B cell (primary cell): ENCODE measurements around the gene CYP2F1. TPM values are rescaled to one million over a fixed set of nuclear protein-coding genes. Genes with fewer than 3 reads are reported as not detected.
"Not testable (repeated sequence)": the region's sequence is repeated elsewhere in the genome, so short reads cannot be mapped to it uniquely, and the experiment has no call there.

Experiments
- ATAC-seq: fragments of 200-7000 bp; cut with Tn5 transposase; one replicate; pipeline ENCODE4 v1.10.0; 2021; ENCODE audit warnings: low read depth, mild to moderate bottlenecking, moderate number of reproducible peaks, moderate library complexity
- CTCF ChIA-PET: fragments of 350-600 bp; sonication (Branson Sonifier 250); formaldehyde crosslinking; loops from one replicate; lab custom pipeline; 2021; ENCODE audit warnings: antibody characterized with exemption, inconsistent platforms; lab: Charles Lee
- POLR2A ChIA-PET: fragments of 350-600 bp; sonication (Branson Sonifier 250); formaldehyde crosslinking; loops from one replicate; lab custom pipeline; 2021; ENCODE audit warnings: antibody characterized with exemption; lab: Charles Lee
- DNase-seq: peaks from one replicate; pipeline ENCODE4 v3.0.0; 2013
- H2AFZ ChIP-seq: 2 replicates; pipeline ENCODE4 v1.6.1; 2012; ENCODE audit warnings: mild to moderate bottlenecking, low read depth, low read length; ENCODE audit not compliant: insufficient read depth, poor library complexity, severe bottlenecking
- H3K27ac ChIP-seq, 2 donors: 1 replicate in 1 of 2; 2 replicates in 1 of 2; pipeline ENCODE4 v1.5.1; 2012 to 2013; ENCODE audit warnings: low read length in 2 of 2, mild to moderate bottlenecking in 2 of 2, moderate library complexity in 1 of 2
- H3K27me3 ChIP-seq, 4 experiments: fragments of 200-600 bp in 1 of 4; sonication (generic) in 1 of 4; replicated peaks in 1 of 4; 1 replicate in 2 of 4; 2 replicates in 2 of 4; pipeline versions ENCODE4 v1.6.1 to v1.7.0; 2013 to 2016; ENCODE audit warnings: low read length in 3 of 4, mild to moderate bottlenecking in 2 of 4, mixed read lengths in 1 of 4, moderate library complexity in 1 of 4; ENCODE audit not compliant: insufficient read depth in 4 of 4, control insufficient read depth in 3 of 4; ENCODE audit errors: control extremely low read depth in 1 of 4
- H3K36me3 ChIP-seq, 2 experiments: replicated peaks in 1 of 2; 1 replicate in 1 of 2; 2 replicates in 1 of 2; pipeline versions ENCODE4 v1.6.1 to v1.7.1; 2013; ENCODE audit warnings: low read length in 1 of 2; ENCODE audit not compliant: insufficient read depth in 2 of 2, control insufficient read depth in 1 of 2; ENCODE audit errors: control extremely low read depth in 1 of 2, extremely low read depth in 1 of 2
- H3K4me1 ChIP-seq, 2 donors: fragments of 200-600 bp in 1 of 2; sonication (generic) in 1 of 2; 1 replicate in 1 of 2; 2 replicates in 1 of 2; pipeline versions ENCODE4 v1.5.1 to v1.6.1; 2013 to 2017; ENCODE audit warnings: low read length in 2 of 2; ENCODE audit not compliant: control insufficient read depth in 2 of 2, insufficient read depth in 2 of 2
- H3K4me2 ChIP-seq: replicated peaks from 2 replicates; pipeline ENCODE3; 2012; ENCODE audit warnings: mild to moderate bottlenecking, low read depth, low read length; ENCODE audit not compliant: poor library complexity, severe bottlenecking
- H3K4me3 ChIP-seq, 5 experiments: fragments of 200-600 bp in 1 of 5; sonication (generic) in 1 of 5; 1 replicate in 3 of 5; 2 replicates in 2 of 5; pipeline versions ENCODE4 v1.5.1 to v1.7.0; 2011 to 2016; ENCODE audit warnings: low read length in 4 of 5, mild to moderate bottlenecking in 4 of 5, low read depth in 2 of 5, control low read depth in 1 of 5, moderate library complexity in 1 of 5; ENCODE audit not compliant: insufficient read depth in 1 of 5; ENCODE audit errors: control extremely low read depth in 1 of 5, extremely low read depth in 1 of 5
- H3K79me2 ChIP-seq: fragments of 200-600 bp; sonication (generic); one replicate; pipeline ENCODE4 v1.6.0; 2016; ENCODE audit warnings: low read length; ENCODE audit not compliant: control insufficient read depth, insufficient read depth
- H3K9ac ChIP-seq: fragments of 200-600 bp; sonication (generic); 2 replicates; pipeline ENCODE4 v1.6.1; 2017; ENCODE audit warnings: mild to moderate bottlenecking, low read length, moderate library complexity
- H3K9me3 ChIP-seq, 3 donors: one replicate each; pipeline versions ENCODE4 v1.6.1 to v1.7.1; 2013; ENCODE audit warnings: low read length in 2 of 3; ENCODE audit not compliant: control insufficient read depth in 2 of 3, insufficient read depth in 1 of 3; ENCODE audit errors: control extremely low read depth in 1 of 3
- H4K20me1 ChIP-seq: 2 replicates; pipeline ENCODE4 v1.6.0; 2012; ENCODE audit warnings: mild to moderate bottlenecking, low read length; ENCODE audit not compliant: insufficient read depth, control insufficient read depth, poor library complexity, severe bottlenecking
- H3K27ac Mint-ChIP-seq: one replicate; pipeline ENCODE4 v1.8.0; 2021; ENCODE audit warnings: mixed read lengths
- H3K27me3 Mint-ChIP-seq: one replicate; pipeline ENCODE4 v1.8.0; 2021; ENCODE audit warnings: mixed read lengths
- H3K4me1 Mint-ChIP-seq: one replicate; pipeline ENCODE4 v1.8.0; 2021; ENCODE audit warnings: mixed read lengths
- H3K4me3 Mint-ChIP-seq: one replicate; pipeline ENCODE4 v1.8.0; 2021; ENCODE audit warnings: mixed read lengths
- H3K9me3 Mint-ChIP-seq: one replicate; pipeline ENCODE4 v1.8.0; 2022; ENCODE audit warnings: mixed read lengths; ENCODE audit not compliant: insufficient read depth
- CTCF ChIP-seq: fragments of 200-600 bp; IDR thresholded peaks from one replicate; pipeline ENCODE4 v1.8.0; 2022; ENCODE audit warnings: antibody characterized with exemption, mild to moderate bottlenecking
- EZH2 ChIP-seq: IDR thresholded peaks from 2 replicates; pipeline ENCODE4 v1.6.1; 2012; ENCODE audit warnings: borderline replicate concordance, low read depth, mild to moderate bottlenecking, moderate library complexity, low read length; ENCODE audit not compliant: insufficient read depth, poor library complexity, severe bottlenecking
- WGBS: methylation state at CpG from one replicate; pipeline ENCODE4 v1.1.5; 2013; ENCODE audit warnings: missing lambda C conversion rate; ENCODE audit not compliant: insufficient coverage; 5-methylcytosine and 5-hydroxymethylcytosine counted together
- intact Hi-C: fragments of 100-400 bp; cut with micrococcal nuclease; formaldehyde crosslinking; loops from one replicate; pipeline ENCODE4 v1.10.0; 2022
- polyA plus RNA-seq: library from polyadenylated mRNA; depleted of rRNA; stranded (reverse); fragments of >200 nt; gene quantifications from 2 replicates; pipeline ENCODE4 v1.2.3, GENCODE V29; 2012
- total RNA-seq, 2 donors: library from RNA; stranded (reverse); fragments of 120-200 nt in 1 of 2; gene quantifications; 1 replicate in 1 of 2; 2 replicates in 1 of 2; pipeline versions ENCODE4 v1.2.3 to v1.2.4, GENCODE V29; 2013 to 2022

Gene CYP2F1
- total and polyA plus RNA-seq, 2 donors (not counting 1 experiment from before 2014, with no cell fraction given) = 0.04 TPM; not detected in 1

GRCh38 chr19:41123716-41124294 is 9.6 kb downstream of the CYP2F1 start:
- no peaks in the 10 kb centered on the region for H3K36me3 ChIP-seq
- peaks cover 0 to 5% (median 0%) of the 10 kb centered on the region in 3 donors for H3K9me3 ChIP-seq
- intact Hi-C loops = no loop called here
- CTCF ChIA-PET = interaction anchor here (0.7 to 1.0 kb wide), 2 partner anchors 20 to 445 kb away, joined by 3 read pairs; no protein-coding TSS in a partner anchor
- no peak overlapping the region for H3K4me2 ChIP-seq
- H3K27me3 ChIP-seq = peaks cover 0 to 3% (median 0%) of the 10 kb centered on the region in 4 experiments
- TF ChIP-seq CTCF = no peak
- no peak for TF ChIP-seq EZH2
- H3K27ac Mint-ChIP-seq = no peak overlapping the region
- H4K20me1 ChIP-seq = no peaks in the 10 kb centered on the region
- peaks cover 20% of the 10 kb centered on the region for H3K4me1 Mint-ChIP-seq
- no peak overlapping the region for H3K27ac ChIP-seq
- WGBS = 94% methylated on average over 8 of the region's 11 CpGs
- H3K9ac ChIP-seq = no peak overlapping the region
- H3K27me3 Mint-ChIP-seq = peaks cover 13% of the 10 kb centered on the region
- H3K79me2 ChIP-seq = no peaks in the 10 kb centered on the region
- H2AFZ ChIP-seq = no peak overlapping the region
- H3K4me3 ChIP-seq = no peak overlapping the region
- H3K4me1 ChIP-seq = peaks cover 6 to 16% of the 10 kb centered on the region in 2 donors
- ATAC-seq (no peak), DNase-seq (no peak)
- POLR2A ChIA-PET = no interaction called here
- H3K9me3 Mint-ChIP-seq = no peaks in the 10 kb centered on the region
- no peak overlapping the region for H3K4me3 Mint-ChIP-seq

GRCh38 chr19:41126765-41127203 is 12.6 kb downstream of the CYP2F1 start:
- not testable (repeated sequence) for H3K27ac Mint-ChIP-seq, H3K27me3 ChIP-seq, H3K4me2 ChIP-seq, H3K4me3 Mint-ChIP-seq, H2AFZ ChIP-seq, H3K9ac ChIP-seq, H3K9me3 ChIP-seq, H3K4me1 ChIP-seq, H3K36me3 ChIP-seq, H4K20me1 ChIP-seq, H3K27ac ChIP-seq, H3K4me3 ChIP-seq, H3K9me3 Mint-ChIP-seq, H3K79me2 ChIP-seq, ATAC-seq
- ChIA-PET CTCF (interaction anchor here (0.7 to 6.1 kb wide), 16 partner anchors 9 to 465 kb away, joined by 3 to 38 read pairs (median 4); partner anchors contain the start of gene HNRNPUL1), POLR2A (interaction anchor here (0.6 kb wide), 2 partner anchors 225 to 851 kb away, joined by 3 read pairs; no protein-coding TSS in a partner anchor)
- DNase-seq = peak; percentile 53
- Mint-ChIP-seq H3K4me1 (peaks cover 11% of the 10 kb centered on the region), H3K27me3 (peaks cover 19% of the 10 kb centered on the region)
- peak; percentile 82 for TF ChIP-seq CTCF
- intact Hi-C loops = loop anchor here (1.0 to 2.0 kb wide), 3 partner anchors 18 to 182 kb away; no protein-coding TSS in a partner anchor
- WGBS = 80% methylated on average over 1 of the region's 2 CpGs

GRCh38 chr19:41127362-41127761 is 13.1 kb downstream of the CYP2F1 start:
- ATAC-seq, H3K4me3 ChIP-seq, H3K9ac ChIP-seq, H3K9me3 Mint-ChIP-seq, H4K20me1 ChIP-seq, H3K27ac ChIP-seq, H3K79me2 ChIP-seq, H3K27ac Mint-ChIP-seq, H3K4me1 ChIP-seq, H3K36me3 ChIP-seq, H3K9me3 ChIP-seq, H3K27me3 ChIP-seq, DNase-seq: not testable (repeated sequence)
- peaks cover 20% of the 10 kb centered on the region for H3K27me3 Mint-ChIP-seq
- peaks cover 11% of the 10 kb centered on the region for H3K4me1 Mint-ChIP-seq
- CTCF ChIA-PET = interaction anchor here (1.1 to 6.1 kb wide), 14 partner anchors 9 to 466 kb away, joined by 3 to 38 read pairs (median 4); partner anchors contain the start of gene HNRNPUL1
- POLR2A ChIA-PET = interaction anchor here (0.6 kb wide), 1 partner anchor 225 kb away, joined by 3 read pairs; no protein-coding TSS in a partner anchor
- Histone ChIP-seq H3K4me2 (peak overlapping the region; percentile 22), H2AFZ (peak overlapping the region; percentile 69)
- intact Hi-C loops = loop anchor here (1.0 to 2.0 kb wide), 2 partner anchors 17 to 135 kb away; no protein-coding TSS in a partner anchor
- H3K4me3 Mint-ChIP-seq = peak overlapping the region; percentile 80
- 81% methylated on average over 6 of the region's 7 CpGs for WGBS
